Measurements from ENCODE around the gene PKHD1.

DNA sequence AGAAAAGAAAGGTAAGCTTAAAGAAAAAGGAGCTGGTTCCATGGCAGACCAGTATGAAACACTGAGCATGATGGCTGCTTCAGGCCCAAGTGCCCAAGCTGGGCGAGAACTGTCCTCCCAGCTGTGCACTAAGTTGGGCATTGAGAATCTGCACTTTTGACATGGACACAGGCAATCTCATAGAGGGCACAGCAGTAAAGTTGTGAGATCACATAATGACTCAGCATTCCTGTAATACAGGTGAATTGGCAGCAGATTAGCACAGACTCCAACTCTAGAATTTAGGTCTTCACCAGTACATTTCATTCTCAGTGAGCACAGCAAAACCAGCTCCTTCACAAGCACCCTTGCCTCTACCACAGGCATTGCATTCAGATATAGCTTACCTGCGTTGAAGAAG, 343.4 kb downstream of the PKHD1 start:
- TF ChIP-seq, protein P1, sequence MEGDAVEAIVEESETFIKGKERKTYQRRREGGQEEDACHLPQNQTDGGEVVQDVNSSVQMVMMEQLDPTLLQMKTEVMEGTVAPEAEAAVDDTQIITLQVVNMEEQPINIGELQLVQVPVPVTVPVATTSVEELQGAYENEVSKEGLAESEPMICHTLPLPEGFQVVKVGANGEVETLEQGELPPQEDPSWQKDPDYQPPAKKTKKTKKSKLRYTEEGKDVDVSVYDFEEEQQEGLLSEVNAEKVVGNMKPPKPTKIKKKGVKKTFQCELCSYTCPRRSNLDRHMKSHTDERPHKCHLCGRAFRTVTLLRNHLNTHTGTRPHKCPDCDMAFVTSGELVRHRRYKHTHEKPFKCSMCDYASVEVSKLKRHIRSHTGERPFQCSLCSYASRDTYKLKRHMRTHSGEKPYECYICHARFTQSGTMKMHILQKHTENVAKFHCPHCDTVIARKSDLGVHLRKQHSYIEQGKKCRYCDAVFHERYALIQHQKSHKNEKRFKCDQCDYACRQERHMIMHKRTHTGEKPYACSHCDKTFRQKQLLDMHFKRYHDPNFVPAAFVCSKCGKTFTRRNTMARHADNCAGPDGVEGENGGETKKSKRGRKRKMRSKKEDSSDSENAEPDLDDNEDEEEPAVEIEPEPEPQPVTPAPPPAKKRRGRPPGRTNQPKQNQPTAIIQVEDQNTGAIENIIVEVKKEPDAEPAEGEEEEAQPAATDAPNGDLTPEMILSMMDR (IDR thresholded peaks at IDR 0.05): no peak
- no peak for TF ChIP-seq POLR2A (IDR thresholded peaks at IDR 0.05)
